ENCODE measurements around the gene VRK1. TPM values are rescaled to one million over a fixed set of nuclear protein-coding genes. Genes with fewer than 3 reads are reported as not detected.

The VRK1 gene
- total and polyA plus RNA-seq, 2 of the 8 experiments (the other 6 are each of a cell fraction or from before 2014, with no cell fraction given): 24.2 to 64.8 TPM

DNA sequence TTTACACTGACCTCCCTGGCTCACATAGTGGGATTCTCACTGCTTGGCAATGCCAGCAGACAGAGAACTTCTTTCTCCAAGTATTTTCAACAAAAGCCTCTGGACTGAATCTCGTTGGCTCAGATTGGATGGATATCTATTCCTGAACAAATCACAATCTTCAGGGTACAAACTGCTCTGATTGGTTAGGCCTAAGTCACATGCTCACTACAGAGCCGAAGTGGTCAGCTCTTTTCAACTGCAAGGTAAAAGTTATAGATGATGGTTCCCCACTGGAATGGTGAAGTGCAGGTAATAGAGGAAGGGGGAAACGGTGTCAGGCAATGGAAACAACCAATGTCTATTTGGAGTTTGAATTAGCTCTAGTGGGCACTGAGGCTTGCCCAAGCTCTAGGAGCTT lies 16.7 kb upstream of the VRK1 start:
- no peaks in the 10 kb centered on the region for H3K4me1 ChIP-seq (replicated peaks in 1 of 4; ENCODE audit: control insufficient read depth in 3 of 4, insufficient read depth in 4 of 4, low read length in 3 of 4)
- H3K79me2 ChIP-seq (ENCODE audit: control insufficient read depth in 1 of 2, insufficient read depth in 2 of 2, low read length in 2 of 2): no peaks in the 10 kb centered on the region
- no peak for DNase-seq (ENCODE audit: low read depth in 1 of 2, low spot score in 2 of 2)
- H3K79me1 ChIP-seq (ENCODE audit: low read depth, low read length): no peaks in the 10 kb centered on the region
- no peak overlapping the region for H2BK120ac ChIP-seq (replicated peaks; ENCODE audit: low read depth, low read length)
- no peak for FAIRE-seq
- no peak overlapping the region for H3K14ac ChIP-seq (ENCODE audit: insufficient read length)
- H4K8ac ChIP-seq (ENCODE audit: extremely low read depth, insufficient read depth, low read length): no peak overlapping the region
- no peaks in the 10 kb centered on the region for H3K9me3 ChIP-seq (ENCODE audit: insufficient read depth in 2 of 2, low read depth in 1 of 2, low read length in 1 of 2)
- H3K56ac ChIP-seq (replicated peaks; ENCODE audit: insufficient read length, low read depth, low read length): no peak overlapping the region
- H3K36me3 ChIP-seq (ENCODE audit: control insufficient read depth in 2 of 4, insufficient read depth in 4 of 4, low read length in 3 of 4): no peaks in the 10 kb centered on the region
- H3K4ac ChIP-seq (replicated peaks; ENCODE audit: insufficient read length, low read depth, low read length): no peak overlapping the region
- H4K20me1 ChIP-seq (replicated peaks in 1 of 2; ENCODE audit: control insufficient read depth in 1 of 2, insufficient read depth in 2 of 2, low read length in 2 of 2): no peaks in the 10 kb centered on the region
- H3K9ac ChIP-seq (replicated peaks in 1 of 4; ENCODE audit: extremely low read depth in 1 of 4, low read depth in 3 of 4, low read length in 3 of 4): no peak overlapping the region
- WGBS, 2 experiments (ENCODE audit: extremely low coverage in 1 of 2, insufficient coverage in 1 of 2, insufficient read length in 1 of 2, insufficient replicate concordance in 2 of 2, low coverage in 1 of 2, low lambda C conversion rate in 2 of 2, missing lambda C conversion rate in 1 of 2): 89% methylated on average over 3 of the region's 3 CpGs; no CpG with 5 or more reads in 1 of the 2 experiments
- H2AFZ ChIP-seq (ENCODE audit: low read length): no peak overlapping the region
- H3K27me3 ChIP-seq (replicated peaks in 1 of 4; ENCODE audit: control insufficient read depth in 3 of 4, extremely low read depth in 1 of 4, insufficient read depth in 3 of 4, low read length in 3 of 4): no peaks in the 10 kb centered on the region
- no peak overlapping the region for H3K23ac ChIP-seq (ENCODE audit: insufficient read length)
- H2BK12ac ChIP-seq (ENCODE audit: low read depth, low read length): no peak overlapping the region
- no peak overlapping the region for H2BK5ac ChIP-seq (ENCODE audit: low read depth, low read length)
- H2BK20ac ChIP-seq (ENCODE audit: low read length): no peak overlapping the region
- H3K23me2 ChIP-seq (ENCODE audit: low read depth, low read length): no peaks in the 10 kb centered on the region
- H3K18ac ChIP-seq (ENCODE audit: extremely low read depth, low read length): no peak overlapping the region
- no peak overlapping the region for H2AK5ac ChIP-seq (ENCODE audit: low read depth, low read length)
- no peak overlapping the region for H3K4me3 ChIP-seq (ENCODE audit: extremely low read depth in 1 of 4, insufficient read depth in 2 of 4, low read depth in 3 of 4, low read length in 4 of 4)
- no peak overlapping the region for H3K27ac ChIP-seq (ENCODE audit: low read depth, low read length)
- CTCF ChIA-PET (ENCODE audit: partially characterized antibody): interaction anchor here (0.6 to 1.3 kb wide), 2 partner anchors 12 to 1681 kb away, joined by 3 to 4 read pairs; no protein-coding TSS in a partner anchor
- H3K4me2 ChIP-seq (ENCODE audit: insufficient read depth in 1 of 2, low read depth in 2 of 2, low read length in 2 of 2): no peak overlapping the region
- H4K91ac ChIP-seq (replicated peaks; ENCODE audit: insufficient read length, low read length): no peak overlapping the region
- no peak overlapping the region for H2BK15ac ChIP-seq (ENCODE audit: low read length)
- POLR2A ChIA-PET (ENCODE audit: partially characterized antibody): interaction anchor here (0.6 kb wide), 1 partner anchor 625 kb away, joined by 3 read pairs; no protein-coding TSS in a partner anchor
- H4K5ac ChIP-seq (ENCODE audit: insufficient read length, low read depth, low read length): no peak overlapping the region
- TF ChIP-seq GABPA (IDR thresholded peaks at IDR 0.05; ENCODE audit: borderline replicate concordance, insufficient read depth, low read length) (no peak), RNF2 (IDR thresholded peaks at IDR 0.05; ENCODE audit: borderline replicate concordance, low read depth, low read length, missing control alignments, poor library complexity, severe bottlenecking) (no peak), ZNF274 (IDR thresholded peaks at IDR 0.05; ENCODE audit: borderline replicate concordance, extremely low read depth, low read length) (no peak), RAD21 (IDR thresholded peaks at IDR 0.05 in 1 of 2, conservative IDR thresholded peaks at IDR 0.05 in 1 of 2; ENCODE audit: low read depth in 2 of 2, low read length in 2 of 2) (no peak), POLR2A (IDR thresholded peaks at IDR 0.05; ENCODE audit: control extremely low read depth in 1 of 2, low read depth in 2 of 2, low read length in 2 of 2) (no peak), SAP30 (IDR thresholded peaks at IDR 0.05; ENCODE audit: insufficient read depth, insufficient replicate concordance, low read length) (no peak), FOSL1 (IDR thresholded peaks at IDR 0.05; ENCODE audit: insufficient read depth, low read depth, low read length) (no peak), PHF8 (conservative IDR thresholded peaks at IDR 0.05; ENCODE audit: low read depth, low read length) (no peak), BACH1 (IDR thresholded peaks at IDR 0.05; ENCODE audit: low read length) (no peak), MAFK (IDR thresholded peaks at IDR 0.05; ENCODE audit: low read depth, low read length) (no peak), KDM1A (IDR thresholded peaks at IDR 0.05; ENCODE audit: borderline replicate concordance, low read length) (no peak)
- TF ChIP-seq, protein P1, sequence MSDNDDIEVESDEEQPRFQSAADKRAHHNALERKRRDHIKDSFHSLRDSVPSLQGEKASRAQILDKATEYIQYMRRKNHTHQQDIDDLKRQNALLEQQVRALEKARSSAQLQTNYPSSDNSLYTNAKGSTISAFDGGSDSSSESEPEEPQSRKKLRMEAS (IDR thresholded peaks at IDR 0.05): no peak
- TF ChIP-seq, protein P2, sequence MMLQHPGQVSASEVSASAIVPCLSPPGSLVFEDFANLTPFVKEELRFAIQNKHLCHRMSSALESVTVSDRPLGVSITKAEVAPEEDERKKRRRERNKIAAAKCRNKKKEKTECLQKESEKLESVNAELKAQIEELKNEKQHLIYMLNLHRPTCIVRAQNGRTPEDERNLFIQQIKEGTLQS (IDR thresholded peaks at IDR 0.05; ENCODE audit: insufficient read depth, low read depth, low read length): no peak

Measured in H1 (cell line).